Renal cortical epithelial cell (primary cell): ENCODE measurements around the gene DYNC1H1. TPM values are rescaled to one million over a fixed set of nuclear protein-coding genes. Genes with fewer than 3 reads are reported as not detected.
A peak's percentile ranks its signal among the peaks of the same experiment; 100 is the strongest.

ENCODE experiments used
- DNase-seq: peaks from one replicate; pipeline ENCODE4 v3.0.0-alpha.2; 2011; ENCODE audit warnings: low read depth
- total RNA-seq: library from RNA; depleted of rRNA; stranded (reverse); fragments of >200 nt; gene quantifications from 2 replicates; pipeline ENCODE4 v1.2.3, GENCODE V29; 2014

The DYNC1H1 gene
- total RNA-seq, 1 donor from 2014 or later, result 1,526 TPM

DNA sequence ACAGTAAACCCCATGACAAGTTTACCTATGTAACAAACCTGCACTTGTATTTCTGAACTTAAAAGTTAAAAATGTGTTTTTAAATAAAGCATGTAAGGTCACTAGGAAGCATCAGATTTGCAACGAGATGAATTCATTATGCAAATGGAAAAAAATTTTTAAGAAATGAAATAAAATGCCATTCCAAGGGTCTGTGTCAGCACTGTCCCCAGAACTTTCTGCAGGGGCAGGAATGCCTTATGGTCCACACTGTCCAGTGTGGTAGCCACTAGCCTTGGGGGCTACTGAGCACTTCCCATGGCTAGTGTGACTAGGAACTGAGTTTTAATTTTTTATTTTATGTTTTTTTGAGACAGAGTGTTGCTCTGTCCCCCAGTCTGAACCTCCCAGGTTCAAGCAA lies 73.3 kb downstream of the DYNC1H1 start:
- no peak for DNase-seq

DNA sequence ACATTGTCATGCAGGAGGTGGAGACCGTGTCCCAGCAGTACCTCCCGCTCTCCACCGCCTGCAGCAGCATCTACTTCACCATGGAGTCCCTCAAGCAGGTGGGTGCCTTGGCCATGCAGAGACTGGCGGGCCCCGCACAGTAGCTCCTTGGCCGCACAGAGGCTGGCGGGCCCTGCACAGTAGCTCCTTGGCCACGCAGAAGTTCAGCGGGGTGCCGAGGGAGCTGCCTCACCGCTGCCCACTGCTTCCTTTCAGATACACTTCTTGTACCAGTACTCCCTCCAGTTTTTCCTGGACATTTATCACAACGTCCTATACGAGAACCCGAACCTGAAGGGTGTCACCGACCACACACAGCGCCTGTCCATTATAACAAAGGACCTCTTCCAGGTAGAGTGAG lies 74.8 kb downstream of the DYNC1H1 start:
- no peak for DNase-seq

DNA sequence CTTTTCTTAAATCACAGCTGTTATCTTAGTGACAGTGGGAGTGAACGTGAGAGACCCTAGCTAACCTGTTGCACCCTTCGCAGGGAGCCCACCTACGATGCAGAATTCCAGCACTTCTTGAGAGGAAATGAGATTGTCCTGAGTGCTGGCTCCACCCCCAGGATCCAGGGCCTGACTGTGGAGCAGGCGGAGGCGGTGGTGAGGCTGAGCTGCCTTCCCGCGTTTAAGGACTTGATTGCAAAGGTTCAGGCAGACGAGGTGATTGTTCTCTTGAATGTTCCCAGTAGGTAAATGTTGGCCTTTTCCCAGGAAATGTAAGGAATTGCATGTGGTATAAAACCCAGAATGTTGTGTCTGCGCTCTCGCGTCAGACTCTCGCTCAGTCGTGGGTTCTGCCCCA lies 75.8 kb downstream of the DYNC1H1 start:
- DNase-seq, result no peak

DNA sequence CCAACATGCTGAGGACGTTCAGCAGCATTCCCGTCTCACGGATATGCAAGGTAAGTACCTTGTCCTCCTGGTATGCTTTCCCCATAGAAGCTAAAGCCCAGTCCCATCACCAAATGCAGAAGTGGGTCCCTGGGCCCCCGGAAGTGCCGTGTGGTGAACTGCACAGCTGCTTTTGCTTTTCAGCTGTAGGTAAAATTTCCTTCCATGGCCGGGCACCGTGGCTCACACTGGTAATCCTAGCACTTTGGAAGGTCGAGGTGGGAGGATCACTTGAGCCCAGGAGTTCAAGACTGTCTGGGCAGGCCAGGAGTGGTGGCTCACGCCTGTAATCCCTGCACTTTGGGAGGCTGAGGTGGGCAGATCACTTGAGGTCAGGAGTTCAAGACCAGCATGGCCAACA lies 78.3 kb downstream of the DYNC1H1 start:
- DNase-seq, result no peak

DNA sequence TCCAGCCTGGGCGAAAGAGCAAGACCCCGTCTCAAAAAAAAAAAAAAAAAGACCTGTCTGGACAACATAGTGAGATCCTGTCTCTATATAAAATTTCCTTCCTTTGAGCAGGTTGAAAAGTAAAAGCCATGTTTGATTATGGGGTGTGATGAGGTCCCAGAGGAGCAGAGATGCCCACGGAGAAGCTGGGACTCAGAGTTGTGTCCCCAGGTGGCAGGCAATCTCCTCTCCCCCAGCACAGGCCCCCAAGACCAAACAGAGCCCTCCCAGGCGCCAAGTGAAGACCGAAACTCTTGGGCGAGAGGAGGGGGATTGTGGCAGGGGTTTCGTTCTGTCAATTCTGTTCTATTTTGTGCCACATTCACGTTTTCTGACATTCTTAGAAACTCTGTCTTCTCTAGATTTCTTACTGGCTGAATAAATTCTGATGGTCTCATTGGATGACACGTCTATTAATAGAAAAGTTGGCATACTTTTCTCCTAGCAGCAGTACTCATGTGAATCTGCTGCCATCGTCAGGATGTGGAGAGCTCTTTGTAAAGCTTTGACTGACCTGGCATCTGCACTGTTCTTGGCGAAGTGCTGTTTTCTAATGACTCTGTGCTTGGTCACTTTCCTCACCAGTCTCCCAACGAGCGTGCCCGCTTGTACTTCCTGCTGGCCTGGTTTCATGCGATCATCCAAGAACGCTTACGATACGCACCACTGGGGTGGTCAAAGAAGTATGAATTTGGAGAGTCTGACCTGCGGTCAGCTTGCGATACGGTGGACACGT lies 79.1 kb downstream of the DYNC1H1 start:
- no peak for DNase-seq

DNA sequence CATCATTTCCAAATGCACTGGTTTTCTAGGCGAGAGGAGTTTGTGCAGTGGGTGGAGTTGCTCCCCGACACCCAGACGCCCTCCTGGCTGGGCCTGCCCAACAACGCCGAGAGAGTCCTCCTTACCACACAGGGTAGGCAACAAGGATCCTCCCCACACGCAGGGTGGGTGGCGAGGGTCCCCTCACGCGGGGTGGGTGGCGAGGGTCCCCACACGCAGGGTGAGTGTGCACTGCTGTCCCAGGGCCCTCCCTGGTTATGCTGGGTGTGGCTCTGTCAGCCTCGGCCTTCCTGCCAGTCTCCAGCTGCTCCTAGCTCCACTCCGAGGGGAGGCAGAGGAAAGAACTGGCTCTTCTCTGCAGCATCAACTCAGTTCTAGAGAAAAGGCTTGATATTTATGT lies 80.2 kb downstream of the DYNC1H1 start:
- no peak for DNase-seq

DNA sequence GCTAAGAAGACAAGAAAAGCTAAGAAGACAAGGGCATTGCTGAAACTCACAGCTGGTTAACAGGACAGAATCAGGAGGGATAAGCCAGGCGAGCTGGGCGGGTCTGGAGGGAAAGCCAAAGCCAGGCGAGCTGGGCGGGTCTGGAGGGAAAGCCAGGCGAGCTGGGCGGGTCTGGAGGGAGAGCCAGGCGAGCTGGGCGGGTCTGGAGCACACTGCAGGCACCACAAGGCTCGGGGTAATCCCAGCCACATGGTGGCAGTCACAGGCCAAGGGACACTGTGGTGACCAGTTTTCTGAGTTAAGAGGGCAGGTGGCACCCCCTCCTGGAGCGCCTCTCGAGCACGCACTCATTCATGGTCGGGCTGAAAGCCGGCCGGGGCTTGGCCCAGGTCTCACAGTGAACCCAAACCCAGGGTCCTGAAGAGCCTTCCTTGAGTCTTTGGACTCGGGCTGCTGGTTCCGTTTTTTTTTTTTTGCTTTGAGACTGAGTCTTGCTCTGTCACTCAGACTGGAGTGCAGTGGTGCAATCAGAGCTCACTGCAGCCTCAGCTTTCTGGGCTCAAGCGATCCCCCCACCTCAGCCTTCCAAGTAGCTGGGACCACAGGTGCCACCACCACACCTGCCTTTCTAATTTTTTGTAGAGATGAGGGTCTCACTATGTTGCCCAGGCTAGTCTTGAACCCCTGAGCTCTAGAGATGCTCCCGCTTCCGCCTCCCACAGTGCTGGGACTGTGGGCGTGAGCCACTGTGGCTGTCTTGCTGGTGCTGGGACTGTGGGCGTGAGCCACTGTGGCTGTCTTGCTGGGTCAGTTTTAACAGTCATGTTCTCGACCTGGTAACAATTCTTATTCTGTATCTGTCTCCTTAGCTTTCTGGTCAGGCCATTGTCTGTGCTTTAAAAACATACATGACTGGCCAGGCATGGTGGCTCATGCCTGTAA lies 82.2 kb downstream of the DYNC1H1 start:
- peak; percentile 21 for DNase-seq

DNA sequence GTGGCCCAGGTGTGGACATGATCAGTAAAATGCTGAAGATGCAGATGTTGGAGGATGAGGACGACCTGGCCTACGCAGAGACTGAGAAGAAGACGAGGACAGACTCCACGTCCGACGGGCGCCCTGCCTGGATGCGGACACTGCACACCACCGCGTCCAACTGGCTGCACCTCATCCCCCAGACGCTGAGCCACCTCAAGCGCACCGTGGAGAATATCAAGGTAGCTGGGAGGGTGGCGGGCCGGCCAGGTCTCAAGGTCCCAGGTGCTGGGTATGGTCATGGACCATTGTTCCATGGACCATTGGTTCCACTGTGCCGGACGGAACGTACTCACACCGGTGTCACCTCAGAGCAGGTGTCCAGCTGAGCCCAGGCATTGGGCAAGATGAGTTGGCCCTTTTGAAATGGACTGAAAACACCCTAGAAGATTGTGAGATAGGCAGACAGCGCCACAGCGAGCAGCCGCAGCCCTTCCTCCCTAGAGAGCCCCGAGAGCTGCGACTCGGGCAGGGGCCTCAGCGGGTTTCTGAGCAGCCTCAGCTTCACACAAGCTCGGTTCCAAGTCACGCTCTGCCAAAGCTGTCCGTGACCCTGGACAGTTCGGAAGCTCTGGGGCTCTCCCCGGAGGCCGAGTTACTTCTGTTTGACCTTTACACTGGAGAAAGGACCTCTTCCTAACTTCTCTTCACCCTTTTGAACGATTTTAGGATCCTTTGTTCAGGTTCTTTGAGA lies 83.6 kb downstream of the DYNC1H1 start:
- DNase-seq, result no peak

DNA sequence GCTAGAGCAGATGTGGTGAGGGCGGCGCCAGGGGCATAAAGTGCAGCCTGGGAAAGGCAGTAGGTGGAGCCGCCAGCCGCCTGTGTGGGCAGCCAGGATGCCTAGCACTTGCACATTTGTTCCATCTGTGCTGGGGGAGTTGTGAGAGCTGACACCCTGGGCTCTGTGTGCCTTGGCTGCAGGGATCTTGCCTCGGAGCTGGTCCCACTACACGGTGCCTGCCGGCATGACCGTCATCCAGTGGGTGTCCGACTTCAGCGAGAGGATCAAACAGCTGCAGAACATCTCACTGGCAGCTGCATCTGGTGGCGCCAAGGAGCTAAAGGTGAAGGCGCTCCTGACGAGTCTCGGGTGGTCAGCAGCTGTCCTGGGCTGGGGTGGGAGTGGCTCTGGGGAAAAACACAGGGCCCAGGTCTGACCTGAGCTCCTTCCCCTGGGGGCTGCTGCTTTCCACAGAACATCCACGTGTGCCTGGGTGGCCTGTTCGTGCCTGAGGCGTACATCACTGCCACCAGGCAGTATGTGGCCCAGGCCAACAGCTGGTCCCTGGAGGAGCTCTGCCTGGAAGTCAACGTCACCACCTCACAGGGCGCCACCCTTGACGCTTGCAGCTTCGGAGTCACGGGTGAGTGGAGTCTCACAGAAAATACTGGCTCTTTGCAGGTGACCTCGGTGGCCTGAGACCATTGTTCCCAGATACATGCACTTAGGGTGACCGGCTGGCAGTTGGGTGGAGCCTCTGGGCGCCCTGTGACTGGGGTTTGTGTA lies 85.1 kb downstream of the DYNC1H1 start:
- no peak for DNase-seq

DNA sequence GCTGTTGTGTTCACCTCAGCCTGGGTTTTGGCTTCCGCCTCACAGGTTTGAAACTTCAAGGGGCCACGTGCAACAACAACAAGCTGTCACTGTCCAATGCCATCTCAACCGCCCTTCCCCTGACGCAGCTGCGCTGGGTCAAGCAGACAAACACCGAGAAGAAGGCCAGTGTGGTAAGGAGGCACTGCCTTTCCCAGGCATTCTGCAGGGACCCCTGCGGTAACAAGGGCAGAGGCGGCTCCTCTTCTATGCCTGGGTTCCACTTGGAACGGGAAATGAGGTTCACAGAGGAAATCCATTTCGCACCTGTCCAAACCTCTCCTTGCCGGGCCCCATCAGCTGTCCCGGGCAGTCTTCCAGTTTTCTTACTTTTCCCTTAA lies 85.6 kb downstream of the DYNC1H1 start:
- DNase-seq, result no peak

DNA sequence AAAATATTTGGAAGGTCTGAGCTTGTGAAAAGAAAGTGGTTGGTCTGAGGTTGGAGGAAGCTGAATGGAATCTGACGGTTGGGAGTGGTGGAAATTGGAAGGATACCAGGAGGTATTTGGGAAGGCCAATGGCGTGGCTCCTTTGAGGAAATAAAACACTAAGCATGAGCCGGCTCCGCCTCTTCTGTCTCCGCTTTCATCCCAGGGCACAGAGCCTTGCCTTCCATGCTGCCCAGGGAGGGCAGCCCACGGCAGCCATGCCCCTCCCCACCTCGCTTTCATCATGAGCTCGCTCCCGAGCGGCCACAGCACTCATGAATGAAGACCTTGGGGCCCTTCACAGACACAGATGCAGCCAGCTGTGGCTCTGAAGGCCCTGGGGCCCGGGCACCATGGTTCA lies 86.3 kb downstream of the DYNC1H1 start:
- no peak for DNase-seq

DNA sequence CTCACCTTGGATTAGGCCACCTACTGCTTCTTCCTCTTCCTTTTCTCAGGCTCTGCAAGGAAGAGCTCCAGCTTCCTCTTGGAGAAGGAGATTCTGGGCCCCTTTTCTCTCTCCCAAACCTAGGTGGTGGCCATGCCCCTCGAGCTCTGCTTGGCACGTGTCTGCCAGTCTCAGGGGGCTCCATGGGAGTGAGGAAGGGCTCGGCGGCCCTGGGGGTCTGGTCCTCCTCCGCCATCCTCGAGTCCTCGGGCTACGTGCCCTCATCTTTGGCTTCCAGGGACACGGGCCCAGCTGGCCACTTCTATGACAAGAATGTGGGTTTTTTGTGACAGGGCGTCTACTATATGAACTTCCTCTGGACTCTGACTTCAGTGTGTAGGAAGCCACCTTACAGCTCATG lies 88.1 kb downstream of the DYNC1H1 start:
- DNase-seq, result no peak

DNA sequence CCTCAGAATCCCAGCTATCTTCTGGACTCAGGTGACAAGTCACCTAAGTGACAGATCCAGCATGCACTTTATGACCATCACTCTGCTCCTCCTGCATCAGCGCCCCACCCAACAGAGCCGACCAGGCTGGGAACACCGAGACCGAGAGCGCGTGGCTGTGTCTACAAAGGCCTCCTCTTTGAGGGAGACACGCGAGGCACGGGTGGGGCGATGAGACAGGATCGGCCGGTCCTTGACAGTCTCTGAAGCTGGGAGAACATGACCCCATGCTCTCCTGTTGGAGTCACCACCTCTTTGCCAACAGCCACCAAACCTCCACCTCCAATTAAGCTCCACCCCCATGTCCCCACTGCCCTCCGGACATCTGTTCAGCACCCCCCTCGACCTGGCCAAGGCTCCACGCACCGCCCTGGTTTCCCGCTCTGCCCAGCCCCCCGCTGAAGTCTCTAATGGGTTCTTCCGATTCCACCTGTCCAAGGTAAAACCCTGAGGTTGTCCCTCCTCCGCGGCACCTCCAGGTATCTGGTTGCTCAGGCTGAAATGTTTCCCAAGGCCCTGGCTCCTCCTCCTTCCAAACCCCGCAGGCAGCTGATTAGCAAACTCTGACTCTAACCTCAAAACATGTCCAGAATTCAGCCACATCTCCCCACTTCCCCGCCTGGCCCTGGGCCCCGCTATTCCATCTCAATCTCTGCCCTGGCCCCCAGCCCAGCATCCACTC lies 91.0 kb downstream of the DYNC1H1 start:
- peak; percentile 31 for DNase-seq

DNA sequence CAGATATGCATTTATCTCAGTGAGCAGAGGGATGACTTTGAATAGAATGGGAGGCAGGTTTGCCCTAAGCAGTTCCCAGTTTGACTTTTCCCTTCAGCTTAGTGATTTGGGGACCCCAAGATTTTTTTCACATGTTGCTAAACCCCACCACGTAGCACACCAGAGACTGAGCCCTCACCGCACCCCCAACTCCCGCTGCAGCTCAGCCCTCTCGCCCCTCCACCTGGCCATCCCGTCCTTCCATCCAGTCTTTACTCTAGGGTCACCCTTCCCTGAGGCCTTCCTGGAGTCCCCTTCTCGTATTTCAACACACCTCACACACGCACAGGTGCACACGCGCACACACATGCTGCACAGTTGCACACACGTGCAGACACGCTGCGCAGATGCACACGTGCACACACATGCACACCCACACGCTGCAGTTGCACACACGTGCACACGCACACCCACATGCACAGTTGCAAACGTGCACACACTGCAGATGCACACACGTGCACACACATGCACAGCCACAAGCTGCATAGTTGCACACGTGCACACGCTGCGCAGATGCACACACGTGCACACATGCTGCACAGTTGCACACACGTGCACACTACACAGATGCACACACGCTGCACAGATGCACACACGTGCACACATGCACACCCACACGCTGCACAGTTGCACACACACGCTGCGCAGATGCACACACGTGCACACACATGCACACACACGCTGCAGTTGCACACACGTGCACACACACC lies 92.5 kb downstream of the DYNC1H1 start:
- DNase-seq, result no peak

DNA sequence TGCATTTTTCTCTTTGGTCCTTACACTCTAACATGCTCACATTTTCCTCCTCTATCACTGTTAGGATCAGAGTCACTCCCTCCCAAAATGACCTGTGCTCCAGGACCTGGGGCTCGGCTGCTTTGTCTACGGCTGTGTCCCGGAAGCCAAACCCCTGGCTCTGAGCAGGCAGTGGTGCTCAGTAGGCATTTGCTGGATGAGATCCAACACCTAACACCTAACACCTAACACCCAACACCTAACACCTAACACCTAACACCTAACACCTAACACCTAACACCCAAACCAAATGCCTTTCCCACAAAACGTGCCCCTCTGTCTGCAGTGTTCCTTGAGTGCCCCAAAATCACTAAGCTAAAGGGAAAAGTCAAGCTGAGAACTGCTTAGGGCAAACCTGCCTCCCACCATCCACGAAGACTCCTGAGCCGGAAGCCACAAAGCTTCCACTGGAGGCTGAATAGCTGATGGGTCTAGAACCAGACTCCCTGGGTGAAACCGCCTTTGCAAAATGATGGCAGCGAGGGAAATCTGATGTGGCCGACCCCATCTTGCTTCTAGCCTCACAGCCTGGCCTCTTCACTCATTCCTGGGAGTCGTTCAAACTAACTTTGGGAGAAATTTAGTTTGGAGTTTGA lies 93.2 kb downstream of the DYNC1H1 start:
- no peak for DNase-seq

DNA sequence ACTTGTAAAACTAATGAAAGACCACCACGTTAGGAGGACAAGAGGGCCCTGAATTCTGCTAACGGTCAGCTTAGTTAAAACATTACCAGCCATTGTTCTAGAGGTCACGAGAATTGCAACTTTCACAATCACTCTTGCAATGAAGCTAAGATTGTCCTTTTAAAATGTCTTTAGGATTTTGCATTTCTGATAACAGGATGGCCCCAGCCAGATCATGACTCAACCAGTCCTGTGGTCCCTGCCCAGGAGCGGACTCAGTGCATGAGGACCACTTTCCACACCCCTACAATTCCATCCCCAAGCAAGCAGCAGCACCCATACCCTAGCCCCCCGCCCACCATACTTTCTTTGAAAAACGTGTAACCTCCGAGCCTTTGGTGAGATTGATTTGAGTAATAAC lies 93.8 kb downstream of the DYNC1H1 start:
- DNase-seq, result peak; percentile 20

DNA sequence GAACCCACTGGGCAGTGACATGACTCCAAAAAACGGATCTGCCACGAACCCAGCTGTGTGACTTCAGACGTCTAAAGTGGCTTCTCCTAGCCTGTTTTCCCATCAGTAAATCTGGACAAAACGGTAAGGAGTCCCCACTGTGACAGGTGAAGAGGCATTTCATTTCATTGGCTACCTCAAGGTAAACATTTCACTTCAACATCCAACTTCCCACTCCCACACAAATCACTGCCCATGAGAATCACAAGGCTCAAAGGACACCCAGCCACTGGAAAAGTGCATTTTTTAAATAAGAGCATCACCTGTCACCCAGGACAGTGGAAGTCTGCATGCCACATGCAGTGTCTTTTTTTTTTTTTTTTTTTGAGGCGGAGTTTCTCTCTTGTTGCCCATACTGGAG lies 94.6 kb downstream of the DYNC1H1 start:
- no peak for DNase-seq

DNA sequence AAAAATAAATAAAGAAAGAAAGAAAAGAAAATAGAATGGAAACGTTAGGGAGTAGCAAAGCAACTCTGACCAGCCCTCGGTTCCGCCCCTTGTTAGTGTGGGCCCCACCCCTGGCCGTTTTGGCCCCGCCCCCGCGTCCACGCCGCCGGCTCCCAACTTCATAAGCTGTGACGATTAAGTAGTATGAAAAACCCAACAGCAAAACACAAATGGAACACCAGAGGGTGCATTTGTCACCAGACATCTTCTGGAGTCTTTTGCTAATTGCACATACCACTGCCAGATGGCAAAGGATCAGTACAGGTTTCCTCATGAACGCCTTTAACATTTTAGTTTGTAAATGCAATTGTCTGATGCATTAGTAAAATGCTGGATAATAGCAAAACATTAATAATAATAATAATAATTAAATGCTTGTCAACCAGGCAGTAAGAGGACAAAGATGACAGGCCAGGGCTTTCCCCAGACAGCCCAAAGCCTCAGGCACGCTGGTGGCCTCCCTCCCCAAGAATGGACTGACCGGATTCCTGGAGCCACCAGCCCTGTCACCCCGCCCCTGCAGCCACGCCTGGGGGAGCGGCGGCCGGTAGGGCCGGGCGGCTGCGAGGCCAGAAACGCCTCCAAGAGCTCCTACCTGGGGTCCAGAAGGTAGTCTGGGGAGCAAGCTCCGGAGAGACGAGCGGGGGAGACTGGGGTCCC lies 98.9 kb downstream of the DYNC1H1 start:
- DNase-seq, result peak; percentile 95

DNA sequence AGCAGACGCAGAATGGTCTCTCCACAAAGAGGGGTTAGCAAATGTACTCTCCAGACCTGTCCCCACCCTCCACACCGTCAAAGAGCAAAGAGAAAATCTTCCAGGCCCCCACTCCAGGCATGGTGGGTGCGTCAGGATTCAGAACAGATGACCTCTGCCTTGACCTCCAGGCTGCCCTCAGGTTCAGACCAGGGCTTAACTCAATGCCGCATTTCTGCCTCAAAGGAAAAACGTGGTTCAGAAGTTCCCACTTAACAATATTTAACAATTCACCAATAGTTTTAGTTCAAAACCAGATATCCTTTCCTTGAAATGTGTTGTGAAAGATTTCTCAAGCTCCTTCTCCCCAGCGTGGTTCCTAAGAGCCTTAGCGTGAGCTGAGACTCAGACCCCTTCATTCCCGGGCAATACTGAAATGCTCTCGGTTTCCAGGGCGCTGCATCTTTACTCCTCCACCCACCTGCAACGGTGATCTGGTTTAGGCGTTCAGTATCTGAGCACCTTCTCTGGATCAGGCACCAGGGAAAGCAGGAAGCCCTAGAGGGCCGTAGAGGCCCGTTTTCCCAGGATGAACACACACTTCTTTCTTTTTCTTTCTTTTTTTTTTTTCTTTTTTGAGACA lies 99.5 kb downstream of the DYNC1H1 start:
- DNase-seq, result no peak
